DMS53 treated with DMSO at 0.1 percent for 48 hours (cell line): Measurements from ENCODE around the gene TREML4.
"Not testable (repeated sequence)": the region's sequence is repeated elsewhere in the genome, so short reads cannot be mapped to it uniquely, and the experiment has no call there.

Source experiments
- DNase-seq: peaks from one replicate; lab custom pipeline; 2025; ENCODE audit not compliant: unreplicated experiment; lab: John Stamatoyannopoulos, UW

TREML4 gene, protein sequence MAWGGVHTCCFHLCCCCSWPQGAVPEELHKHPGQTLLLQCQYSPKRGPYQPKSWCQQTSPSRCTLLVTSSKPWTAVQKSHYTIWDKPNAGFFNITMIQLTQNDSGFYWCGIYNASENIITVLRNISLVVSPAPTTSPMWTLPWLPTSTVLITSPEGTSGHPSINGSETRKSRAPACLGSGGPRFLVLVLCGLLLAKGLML

DNA sequence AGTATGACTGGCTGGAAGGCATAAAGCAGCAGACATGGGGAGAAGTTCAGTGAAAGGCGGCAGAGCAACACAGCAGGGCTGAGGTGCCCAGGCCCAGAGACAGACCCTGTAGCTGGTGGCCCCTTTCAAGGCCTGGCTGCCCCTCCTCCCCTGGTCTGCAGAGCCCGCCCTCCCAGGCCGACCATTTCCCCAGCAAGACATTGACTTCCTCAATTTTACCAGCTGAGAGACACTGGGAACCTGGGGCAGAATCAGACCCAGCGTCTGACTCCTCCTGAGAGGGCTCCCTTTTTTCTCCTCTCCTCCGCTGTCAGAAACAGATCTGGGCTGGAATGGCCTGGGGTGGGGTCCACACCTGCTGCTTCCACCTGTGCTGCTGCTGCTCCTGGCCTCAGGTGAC is at the start of gene TREML4:
TREML4 (plus strand) TSS at position 254 of the 400 bp plus-strand sequence; CDS start at position 333, 79 bp downstream.
- DNase-seq, result no peak

DNA sequence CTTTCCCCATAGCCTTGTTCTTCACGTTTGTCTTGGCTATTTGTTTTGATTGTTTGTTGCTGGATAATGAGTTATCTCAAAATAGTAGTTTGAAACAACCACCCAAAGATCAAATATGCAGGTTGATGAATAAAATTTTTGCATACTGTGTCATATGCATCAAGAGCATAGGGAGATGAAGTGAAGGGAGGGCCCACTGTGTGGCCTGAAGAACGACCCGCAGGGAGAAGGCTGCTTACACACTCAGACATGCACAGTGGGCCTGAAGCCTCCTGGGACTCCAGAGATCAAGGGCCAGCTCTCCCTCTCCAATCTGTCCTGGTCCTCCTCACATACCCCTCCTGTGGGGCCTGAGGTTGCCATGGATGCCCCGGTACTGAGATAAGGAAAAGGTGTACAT is 49.0 kb upstream of the TREML4 start:
- DNase-seq, result no peak

DNA sequence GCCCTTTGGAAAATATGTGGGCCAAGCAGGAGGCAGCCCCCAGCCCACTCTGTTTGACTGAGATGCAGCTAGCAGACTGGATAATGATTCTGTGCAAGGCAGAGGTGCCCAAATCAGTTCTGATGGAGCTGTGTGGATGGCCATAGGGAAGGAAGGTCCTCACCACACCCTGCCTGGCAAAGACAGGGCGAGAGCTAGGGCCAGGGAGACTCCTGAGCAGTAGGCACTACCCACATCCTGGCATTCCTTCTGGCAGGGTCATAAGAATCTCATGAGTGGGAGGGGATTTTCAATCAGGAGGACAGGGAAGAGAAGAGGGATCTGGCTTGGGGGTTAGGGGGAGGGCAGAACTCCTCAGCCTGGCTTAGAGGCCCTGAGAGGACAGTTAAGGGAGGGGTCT is 46.6 kb upstream of the TREML4 start:
- DNase-seq, result no peak

GRCh38 chr6:41182069-41183034 is 45.8 kb upstream of the TREML4 start:
- DNase-seq, result peak; percentile 79

- no peak for DNase-seq
Measured at GRCh38 chr6:41184761-41185160, 43.4 kb upstream of the TREML4 start.

DNA sequence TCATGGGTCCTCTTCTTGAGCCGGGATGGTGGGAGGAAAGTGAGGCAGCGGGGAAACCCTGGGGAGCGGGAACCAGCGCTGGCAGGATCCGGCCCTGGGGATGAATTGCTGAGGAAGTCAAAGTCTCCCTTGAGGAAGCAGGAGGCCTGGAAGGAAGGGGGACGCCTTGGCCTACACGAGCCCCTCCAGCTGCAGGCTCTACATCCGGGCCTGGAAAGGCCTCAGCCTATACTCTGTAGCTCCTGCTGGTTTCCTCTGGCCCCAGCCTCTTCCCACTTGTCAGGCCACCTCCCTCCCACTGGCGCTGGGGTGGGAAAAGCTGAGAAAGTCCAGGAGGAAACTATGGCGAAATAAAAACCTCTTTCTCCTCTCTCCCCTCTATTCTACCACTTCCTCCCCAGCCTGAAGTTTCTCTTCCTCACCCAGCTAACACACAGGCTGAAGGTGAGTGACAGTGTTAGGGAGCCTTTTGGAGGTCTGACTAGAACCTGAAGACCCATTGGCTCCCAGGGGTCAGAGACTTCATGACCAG is 42.1 kb upstream of the TREML4 start:
- no peak for DNase-seq

DNA sequence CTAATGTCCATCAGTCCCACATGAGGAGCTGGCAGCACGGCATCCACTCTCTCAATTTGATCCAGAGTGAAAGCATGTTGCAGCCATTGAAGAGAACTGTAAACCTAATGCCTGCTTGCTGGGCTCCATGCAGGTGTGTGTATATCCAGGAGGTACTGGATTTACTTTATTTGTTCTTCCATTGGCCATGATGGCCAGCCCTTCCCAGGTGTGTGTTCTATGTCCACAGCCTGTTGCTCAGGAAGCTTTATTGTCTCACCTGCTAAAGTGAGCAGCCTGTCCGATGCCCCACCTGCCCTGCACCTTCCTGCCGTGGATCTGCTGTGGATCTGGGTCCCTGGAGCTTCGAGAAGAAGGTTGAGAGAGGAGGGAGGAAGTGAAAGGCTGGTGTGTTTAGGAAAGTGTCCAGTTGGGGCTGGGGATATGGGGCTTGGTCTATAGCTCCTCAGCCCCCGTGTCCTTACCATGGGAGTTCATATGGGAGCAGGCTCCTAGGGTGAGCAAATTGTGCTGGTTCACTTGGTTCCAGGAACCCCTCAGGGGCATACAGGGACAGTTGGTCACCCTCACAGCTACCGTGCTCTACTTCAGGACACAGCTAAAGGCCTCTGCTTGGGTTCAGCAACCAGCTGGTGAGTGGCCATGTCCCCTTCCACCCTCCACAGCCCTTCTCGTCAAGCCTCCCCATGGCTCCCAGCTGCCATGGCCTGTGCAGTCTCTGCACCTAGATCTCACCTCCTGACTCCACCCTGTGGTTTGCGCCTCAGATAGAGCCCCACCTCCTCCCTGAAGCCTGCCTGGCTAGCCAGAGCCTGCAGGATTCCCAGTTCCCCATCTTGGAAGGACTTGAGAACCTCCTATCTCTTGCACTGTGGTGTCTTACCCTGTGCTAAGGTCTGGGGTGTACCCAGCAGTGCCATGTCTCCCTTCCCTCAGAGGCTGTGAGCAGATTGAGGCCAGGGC is 39.9 kb upstream of the TREML4 start:
- peak; percentile 79 for DNase-seq

DNA sequence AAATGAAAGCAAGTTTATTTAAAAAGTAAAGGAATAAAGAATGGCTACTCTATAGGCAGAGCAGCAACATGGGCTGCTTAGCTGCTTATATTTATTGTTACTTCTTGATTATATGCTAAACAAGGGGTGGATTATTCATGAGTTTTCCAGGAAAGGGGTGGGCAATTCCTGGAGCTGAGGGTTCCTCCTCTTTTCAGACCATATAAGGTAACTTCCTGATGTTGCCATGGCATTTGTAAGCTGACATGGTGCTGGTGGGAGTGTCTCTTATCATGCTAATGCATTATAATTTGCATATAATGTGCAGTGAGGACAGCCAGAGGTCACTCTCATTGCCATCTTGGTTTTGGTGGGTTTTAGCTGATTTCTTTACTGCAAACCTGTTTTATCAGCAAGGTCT is 39.1 kb upstream of the TREML4 start:
- DNase-seq, result not testable (repeated sequence)

DNA sequence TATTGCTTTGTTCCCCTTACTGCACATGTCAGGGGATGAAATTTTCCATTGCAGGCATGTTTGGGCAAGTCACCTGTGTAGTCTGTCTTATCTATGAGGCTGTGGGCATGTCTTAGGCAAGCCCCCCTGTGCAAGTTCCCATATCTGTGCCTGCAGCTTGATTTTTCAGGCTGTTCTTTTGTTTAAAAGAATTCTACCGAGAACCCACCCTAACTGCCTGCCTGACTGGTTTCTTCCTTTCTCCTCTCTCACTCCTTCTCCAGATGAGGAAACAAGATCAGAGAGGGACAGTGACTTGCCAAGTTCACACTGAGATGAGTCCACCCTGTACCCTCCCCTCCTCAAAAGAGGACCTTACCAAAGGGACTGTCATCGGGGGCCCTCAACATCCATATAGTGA is 38.2 kb upstream of the TREML4 start:
- no peak for DNase-seq

- DNase-seq, result no peak
Measured at GRCh38 chr6:41190791-41191190, 37.4 kb upstream of the TREML4 start.

DNA sequence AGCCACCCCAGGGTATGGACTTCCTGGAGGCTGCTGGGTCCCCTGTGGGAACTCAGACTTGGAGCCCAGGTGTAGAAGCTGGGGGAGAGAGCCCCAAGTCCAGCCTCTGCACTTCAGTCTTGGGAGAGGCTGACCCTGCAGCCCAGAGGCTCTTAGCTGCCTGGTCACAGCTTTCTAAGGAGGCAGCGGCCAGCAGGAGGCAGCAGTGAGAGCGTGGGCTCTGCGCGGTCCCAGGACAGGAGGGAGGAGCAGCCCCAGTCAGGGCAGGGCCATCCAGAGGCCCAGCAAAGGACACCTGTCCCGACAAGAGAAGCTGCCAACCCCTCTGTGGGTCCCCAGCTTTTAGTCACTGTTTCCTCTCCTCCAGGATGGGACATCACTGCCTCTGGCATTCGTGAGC is 36.6 kb upstream of the TREML4 start:
- DNase-seq, result no peak

DNA sequence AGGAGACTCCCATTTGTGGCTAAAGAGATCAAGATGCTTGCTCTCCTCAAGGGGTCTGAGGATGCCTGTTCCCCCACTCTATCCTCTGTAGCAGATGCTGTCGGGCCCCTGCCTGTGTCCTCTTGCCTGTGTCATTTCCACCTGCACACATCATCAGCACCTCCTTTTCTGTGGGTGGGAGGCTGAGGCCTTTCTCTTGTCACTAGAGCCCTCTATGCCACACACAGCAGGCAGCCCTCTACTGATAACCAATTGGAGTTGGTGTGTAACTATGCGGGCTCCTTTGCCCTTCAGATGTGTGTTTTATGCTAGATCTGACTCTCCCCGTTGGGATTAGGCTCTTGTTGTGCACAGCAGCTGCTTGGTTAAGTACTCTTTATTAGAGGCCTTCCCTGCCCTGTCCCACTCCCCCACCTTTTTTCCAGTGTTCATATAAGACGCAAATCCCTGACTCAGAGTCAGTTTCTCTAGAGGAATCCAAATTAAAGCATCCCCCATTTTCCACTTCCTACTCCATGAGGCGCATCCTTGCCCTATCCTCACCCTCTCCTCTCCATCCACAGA is 34.9 kb upstream of the TREML4 start:
- no peak for DNase-seq

GRCh38 chr6:41193884-41194283 is 34.3 kb upstream of the TREML4 start:
- DNase-seq, result no peak

DNA sequence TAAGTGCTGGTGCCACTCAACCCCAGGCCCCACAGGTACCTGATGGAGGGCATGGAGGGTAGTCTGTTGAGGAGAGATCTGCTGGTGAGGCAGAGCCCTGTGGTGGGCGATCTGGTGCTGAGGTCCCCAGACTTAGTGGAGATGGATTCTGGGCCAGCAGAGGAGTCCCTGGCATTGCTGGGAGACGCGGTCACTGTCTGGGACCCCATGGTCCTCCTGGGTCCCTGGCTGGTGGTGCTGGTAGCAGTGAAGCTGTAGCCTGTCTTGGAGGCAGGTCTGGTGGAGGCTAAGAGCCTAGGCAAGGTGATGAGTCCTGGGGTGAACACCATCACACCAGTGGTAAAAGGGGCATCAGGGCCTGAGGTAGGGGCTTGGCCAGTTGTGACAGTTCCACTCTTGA is 33.8 kb upstream of the TREML4 start:
- no peak for DNase-seq

GRCh38 chr6:41197234-41197633 is 30.9 kb upstream of the TREML4 start:
- DNase-seq, result no peak

GRCh38 chr6:41199552-41200246 is 28.4 kb upstream of the TREML4 start:
- no peak for DNase-seq

DNA sequence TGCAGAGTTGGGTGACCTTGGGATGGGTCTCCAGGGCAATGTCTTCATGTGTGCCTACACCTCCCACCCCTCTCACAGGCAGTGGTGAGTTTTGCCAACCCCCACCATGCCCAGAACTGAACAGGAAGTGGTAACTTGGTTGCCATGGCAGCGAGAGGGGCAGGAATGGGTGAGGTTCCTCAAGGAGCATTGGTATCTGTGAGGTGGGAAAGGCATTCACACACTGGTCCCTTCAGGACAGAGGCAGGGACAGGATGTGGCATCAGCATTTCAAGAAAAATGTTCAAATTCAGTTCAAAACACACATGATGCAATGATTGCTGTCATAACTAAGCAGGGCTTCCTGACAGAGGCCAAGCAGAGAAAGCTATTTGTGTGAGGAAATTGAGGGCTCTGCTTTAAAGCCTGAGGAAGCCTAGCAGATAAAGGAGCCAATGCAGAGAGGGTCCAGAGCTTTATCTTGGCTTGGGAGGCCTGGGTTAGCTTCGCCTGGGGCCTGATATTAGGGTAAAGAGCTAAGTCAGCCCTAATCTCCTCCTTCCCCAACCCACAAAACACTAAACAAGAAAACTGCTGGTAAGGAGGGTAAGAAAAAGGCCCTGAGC is 27.8 kb upstream of the TREML4 start:
- DNase-seq, result no peak

DNA sequence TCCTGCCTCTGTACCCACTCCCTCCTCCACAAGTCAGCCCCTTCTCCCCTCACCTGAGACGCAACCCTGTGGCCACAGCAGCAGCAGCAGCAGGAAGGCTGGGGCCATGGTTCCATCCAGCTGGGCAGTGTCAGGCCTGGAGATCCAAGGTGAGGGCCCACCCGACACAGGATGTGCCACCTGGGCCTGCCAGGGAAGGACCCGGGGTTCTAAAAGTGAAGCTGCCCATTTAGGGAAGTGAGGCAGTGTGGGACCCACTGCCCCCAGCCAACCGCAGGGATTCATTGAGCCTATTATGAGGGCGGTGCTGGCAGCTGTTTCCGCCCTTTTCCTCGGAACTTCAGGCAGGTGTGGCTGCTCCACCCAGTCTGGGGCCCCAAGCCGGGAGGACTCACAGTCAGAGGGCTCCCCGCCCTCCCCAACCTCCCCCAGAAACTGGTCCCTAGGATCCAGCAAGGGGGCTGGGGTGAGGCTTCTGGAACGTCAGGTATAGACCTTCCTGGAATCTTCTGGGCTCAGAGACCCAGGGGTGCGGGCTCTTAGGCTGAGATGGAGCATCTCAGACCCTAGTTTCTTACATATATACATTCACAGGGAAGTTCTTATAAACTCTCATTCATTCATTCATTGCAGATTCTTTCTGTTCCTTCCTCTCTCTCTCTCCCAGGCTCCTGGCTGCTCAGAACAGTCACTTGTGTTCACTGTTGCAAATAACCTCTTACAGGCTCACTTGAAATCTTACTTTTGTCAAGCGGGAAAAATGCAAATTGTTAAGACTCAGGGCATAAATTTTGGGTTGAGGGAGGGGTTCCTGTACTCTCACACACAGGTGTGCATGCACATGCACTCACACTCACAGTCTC is 27.0 kb upstream of the TREML4 start, which contains the start of gene TREML2:
TREML2 (minus strand) TSS at position 249 of the 863 bp plus-strand sequence; CDS start at position 108, 141 bp downstream.
- DNase-seq, result no peak
